CD4-positive, alpha-beta T cell treated with Interferon alpha-2 for 1 hour (primary cell): ENCODE results near the gene GNB1L.
"Not testable (repeated sequence)": the region's sequence is repeated elsewhere in the genome, so short reads cannot be mapped to it uniquely, and the experiment has no call there.

ENCODE experiments used
- DNase-seq, 2 donors: peaks; one replicate each; pipeline ENCODE4 v3.0.0-alpha.2; 2020 to 2022

Gene GNB1L

DNA sequence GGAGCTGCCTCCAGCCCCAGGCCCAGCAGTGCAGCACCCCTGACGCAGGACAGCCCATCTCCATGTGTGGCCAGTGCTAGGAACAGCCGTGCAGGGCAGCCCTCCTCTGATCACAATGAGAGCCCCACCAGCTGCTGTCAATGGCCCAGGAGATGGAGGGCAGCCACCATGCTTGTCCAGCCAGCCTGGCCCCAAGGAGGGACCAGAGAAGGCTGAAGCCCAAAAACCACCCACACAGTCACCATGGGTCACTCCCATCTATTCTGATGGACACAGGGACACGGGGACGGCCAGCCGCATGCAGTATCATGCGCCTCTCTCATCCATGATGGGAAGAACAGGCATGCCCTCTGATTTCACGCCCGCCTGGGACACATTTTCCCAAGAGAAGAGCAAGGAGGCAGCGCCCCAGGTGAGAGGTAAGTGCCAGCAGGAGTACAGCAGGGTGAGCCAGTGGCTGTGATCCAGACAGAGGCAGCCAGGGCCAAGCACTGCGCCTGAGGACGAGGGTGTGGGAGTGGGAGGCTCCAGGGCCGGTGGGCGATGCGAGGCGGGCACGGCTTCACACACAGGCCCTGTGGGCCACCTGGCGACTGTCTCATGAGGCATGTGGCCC lies 33.6 kb upstream of the GNB1L start:
- no peak for DNase-seq

DNA sequence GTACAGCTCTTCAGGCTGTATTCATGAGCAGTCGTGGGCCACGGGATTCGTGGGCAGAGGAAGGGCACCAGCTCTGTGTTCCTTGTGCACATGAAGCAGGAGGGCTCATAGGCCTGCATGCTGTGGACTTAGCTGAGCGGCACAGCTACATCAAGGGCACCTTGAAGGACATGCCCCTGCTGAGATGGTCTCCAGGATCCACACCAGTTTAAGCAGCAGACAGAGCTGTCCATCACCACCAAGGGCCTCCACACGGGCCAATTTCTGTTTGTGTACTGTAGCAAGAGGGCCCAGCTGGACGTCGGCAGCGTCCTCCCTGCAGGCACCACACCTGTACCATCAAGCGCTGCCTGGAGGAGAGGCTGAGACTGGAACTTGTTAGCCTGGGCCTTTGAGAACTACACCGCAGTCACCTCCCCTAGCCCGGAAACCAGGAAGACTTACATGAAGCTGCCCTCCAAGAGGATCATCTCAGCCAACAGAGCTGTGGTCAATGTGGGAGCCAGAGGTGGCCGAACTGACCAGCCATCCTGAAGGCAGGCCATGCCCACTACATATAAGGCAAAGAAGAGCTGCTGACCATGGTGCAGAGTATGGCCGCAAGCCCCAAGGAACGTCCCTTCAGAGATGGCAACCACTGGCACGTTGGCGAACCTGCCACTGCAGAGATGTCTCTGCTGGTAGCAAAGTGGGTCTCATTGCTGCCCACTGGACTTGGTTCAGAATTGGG lies 32.7 kb upstream of the GNB1L start:
- DNase-seq = no peak

DNA sequence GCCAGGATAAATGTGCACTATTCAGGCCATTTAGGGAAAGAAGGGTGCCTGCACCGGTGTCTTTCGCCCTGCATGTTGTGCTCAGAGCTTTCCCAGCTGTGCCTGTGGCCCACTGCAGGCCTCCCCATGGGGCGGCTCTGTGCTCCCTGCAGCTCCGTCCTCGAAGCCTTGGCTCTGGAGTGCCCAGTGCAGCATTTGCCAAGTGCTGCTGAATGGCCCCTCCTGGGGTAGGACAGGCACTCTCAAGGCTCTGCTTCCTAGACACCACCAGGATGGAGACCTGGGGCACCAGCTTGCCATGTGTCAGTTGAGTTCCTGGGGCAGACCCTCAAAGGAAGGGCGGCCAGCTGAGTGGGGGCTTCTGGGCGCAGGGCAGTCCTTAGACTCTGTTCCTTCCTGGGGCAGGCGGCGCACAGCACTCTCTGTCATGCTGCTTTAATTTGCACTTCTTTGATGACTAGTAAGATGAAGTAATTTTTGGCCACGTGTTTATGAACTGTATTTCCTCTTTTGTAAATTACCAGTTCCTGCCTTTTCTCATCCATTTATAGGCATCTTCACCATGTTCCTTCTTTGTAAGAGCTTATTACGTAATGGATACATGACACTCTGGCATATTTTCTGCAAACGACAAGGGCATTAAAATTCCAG lies 32.1 kb upstream of the GNB1L start:
- peak; percentile 37 to 56 for DNase-seq

DNA sequence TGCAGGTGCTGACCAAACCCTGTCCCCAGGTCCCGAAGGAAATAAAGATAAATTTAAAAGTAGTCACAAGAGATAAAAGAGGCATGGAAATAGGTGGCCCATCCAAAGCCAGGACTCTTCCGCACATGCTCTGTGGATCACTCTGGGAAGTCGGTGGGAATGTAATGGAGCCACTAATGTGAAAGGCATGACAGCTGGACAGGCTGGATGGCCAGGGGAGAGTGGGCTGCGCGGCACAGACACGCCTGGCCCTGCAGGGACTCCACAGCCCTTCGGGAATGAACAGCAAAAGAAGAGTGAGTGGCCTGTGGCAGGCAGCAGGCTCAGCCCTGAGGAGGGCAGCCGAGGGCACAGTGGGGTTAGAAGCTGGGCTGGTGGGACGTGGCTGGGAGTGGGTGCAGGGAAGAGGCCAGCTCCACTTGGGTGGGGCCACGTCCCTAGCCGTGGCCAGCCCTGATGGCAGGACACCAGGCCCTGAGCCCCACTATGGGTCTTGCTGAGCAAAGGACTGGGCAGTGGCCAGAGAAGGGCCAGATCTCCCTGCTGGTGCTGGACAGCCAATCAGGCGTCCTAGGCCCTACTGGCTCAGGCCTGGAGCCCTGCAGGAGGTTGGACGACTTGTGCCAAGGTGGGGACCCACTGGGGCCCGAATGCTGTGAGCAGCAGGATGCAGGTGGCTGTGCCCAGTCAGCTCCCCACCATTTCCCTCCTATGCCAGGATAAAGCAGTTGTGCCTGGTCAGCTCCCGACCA lies 31.3 kb upstream of the GNB1L start:
- no peak for DNase-seq

DNA sequence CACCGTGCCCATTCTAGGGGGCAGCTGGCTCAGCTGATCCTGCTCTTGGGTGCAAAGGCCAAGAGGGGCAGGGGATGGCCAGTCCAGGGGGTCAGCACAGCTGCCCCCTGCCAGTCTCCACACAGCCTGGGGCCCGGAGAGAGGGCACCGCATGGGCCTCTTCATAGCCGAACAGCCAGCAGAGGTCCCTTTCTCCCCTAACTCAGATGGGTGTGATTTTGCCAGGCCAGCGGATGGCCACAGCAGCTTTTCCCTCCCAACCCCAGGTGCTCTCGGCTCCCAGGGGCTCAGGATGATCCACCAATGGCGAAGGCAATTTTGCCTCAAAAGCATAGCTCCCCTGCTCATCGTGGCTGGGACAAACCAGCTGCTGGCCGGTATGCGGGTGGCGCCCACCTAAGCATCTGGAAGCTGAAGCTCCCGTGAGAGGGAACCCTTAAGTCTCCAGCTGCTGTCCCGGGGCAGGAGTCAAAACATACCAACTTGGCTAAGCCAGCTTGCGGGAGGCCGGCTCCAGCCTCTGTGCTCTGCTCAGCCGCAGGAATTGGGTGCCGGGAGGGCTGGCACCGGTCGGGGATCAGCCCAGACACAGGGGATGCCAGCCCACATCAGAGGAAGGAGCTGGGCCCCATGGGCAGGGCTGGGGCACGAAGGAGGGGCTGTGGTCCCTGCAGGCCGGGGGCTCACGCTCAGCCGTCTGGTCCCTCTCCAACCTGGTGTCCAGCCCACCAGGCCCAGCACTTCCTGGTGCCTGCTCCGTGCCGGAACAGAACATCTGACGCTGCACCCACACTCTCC lies 30.5 kb upstream of the GNB1L start:
- DNase-seq = no peak

DNA sequence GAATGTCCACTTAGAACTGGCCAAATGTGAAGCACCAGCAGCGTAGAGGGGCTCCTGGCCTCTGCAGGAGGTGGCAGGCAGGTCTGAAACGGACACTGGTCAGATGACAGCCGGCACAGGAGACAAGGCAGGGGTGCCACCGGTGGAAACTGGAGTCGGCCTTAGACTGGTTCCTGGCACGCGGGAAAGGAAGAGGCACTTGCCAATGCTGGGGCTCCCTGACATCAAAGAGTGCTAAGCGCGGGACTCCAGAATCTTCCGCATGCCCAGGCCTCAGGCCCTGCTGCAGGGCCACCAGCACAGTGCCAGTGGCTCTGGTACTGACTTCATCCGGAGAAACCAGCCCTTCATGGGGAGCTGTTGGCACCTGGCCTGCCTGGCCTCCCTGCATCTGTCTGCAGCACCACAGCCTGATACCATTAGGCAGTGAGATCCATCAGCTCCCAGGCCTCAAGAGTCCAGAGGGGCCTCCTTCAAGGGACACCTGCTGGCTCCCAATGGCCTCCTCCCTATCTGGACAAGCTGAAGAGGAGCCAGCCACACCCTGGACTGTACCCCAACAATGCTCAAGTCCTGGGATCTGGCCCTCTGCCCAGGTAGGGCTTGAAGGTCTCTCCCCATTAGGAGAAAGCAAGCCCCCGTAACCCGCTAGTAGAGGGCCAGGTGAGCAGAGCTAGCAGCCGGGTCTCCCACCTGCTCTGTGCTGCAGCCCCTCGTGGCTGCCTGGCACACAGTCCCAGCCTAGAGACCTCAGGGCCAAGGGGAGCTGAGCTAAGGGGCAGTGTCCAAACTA lies 29.7 kb upstream of the GNB1L start:
- DNase-seq = no peak

DNA sequence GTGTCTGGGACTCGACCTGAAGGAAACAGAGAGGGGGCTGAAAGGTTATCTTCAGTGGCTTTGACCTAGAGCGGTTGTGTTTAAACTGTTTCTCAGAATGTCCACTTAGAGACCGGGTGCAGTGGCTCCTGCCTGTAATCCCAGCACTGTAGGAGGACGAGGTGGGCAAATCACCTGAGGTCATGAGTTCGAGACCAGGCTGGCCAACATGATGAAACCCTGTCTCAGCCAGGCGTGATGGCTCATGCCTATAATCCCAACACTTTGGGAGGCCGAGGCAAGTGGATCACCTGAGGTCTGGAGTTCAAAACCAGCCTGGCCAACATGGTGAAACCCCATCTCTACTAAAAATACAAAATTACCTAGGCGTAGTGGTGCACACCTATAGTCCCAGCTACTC lies 28.8 kb upstream of the GNB1L start:
- not testable (repeated sequence) for DNase-seq

DNA sequence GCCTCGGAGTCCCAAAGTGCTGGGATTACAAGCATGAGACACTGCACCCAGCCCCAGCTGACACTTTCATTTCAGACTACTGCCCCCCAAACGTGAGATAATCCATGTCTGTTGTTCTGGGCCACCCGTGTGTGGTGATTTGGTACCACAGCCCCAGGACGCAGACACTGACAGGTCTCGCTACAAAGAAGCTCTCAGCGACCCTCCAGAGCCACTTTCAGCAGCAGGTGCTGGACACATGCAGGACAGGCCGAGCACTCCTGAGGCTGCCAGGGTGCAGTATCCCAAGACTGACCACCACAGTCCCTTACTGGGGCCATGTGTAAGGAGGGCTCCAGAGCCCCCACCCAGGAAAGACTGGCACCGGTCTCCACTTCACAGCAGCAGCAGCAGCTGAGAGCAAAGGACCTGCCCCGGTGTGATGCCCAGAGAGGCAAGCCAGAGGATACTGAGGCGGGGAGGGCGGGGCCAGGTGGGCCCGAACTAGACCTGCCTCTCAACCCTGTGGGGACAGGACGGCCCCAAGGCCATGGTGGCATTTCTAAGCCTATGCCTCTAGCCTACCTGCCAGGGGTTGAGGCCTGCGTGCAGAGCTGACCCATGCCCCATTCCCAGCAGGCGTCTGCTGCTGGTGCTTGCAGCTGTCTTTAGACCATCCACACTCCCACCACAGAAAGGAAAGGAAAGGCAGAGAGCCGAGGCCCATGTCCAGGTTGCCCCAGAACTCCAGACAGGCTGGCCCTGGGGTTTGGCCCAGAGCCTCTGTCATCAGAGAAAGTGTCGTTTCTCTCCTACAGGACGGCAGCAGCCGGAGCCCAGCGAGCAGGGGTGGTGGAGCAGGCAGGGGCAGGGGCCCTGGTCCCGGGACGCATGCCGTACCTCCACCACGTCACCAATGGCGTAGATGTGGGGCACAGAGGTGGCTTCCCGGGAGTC lies 28.0 kb upstream of the GNB1L start:
- DNase-seq = no peak

DNA sequence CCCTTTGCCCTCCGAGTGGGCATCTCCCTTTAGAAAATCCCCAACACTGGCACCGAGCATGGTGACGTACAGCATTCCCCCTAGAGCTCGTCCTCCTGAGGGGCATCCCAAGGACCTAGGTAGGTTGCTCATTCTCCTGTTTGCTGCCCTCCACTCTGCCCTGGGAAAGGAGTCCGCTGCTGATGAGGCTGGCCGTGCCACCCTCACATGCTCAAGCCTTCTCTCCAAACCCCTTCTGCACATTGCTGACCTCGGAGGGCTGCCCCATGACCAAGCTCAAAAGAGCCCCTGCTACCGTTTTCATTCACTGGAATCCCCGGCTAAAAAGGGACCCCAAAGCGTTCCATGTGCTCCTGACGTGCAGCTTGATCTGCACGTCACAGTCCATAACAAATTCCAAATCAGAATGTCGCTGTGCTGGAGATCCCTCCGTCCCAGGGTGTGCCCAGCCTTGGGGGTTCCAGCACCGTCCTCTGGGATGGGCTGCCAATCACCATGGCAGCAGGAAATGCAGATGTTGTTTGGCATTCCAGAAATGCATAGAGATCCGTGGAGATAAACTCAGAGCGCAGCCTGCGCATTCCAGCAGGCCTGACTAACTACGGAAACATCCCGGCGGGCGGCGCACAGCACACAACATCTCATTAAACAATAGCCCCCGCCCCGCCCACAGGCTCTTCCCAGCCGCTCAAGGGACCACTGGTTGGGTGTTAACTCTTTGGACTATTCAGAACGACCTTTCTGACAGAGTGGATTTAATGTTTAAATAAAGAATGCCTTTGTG lies 26.3 kb upstream of the GNB1L start:
- no peak for DNase-seq

DNA sequence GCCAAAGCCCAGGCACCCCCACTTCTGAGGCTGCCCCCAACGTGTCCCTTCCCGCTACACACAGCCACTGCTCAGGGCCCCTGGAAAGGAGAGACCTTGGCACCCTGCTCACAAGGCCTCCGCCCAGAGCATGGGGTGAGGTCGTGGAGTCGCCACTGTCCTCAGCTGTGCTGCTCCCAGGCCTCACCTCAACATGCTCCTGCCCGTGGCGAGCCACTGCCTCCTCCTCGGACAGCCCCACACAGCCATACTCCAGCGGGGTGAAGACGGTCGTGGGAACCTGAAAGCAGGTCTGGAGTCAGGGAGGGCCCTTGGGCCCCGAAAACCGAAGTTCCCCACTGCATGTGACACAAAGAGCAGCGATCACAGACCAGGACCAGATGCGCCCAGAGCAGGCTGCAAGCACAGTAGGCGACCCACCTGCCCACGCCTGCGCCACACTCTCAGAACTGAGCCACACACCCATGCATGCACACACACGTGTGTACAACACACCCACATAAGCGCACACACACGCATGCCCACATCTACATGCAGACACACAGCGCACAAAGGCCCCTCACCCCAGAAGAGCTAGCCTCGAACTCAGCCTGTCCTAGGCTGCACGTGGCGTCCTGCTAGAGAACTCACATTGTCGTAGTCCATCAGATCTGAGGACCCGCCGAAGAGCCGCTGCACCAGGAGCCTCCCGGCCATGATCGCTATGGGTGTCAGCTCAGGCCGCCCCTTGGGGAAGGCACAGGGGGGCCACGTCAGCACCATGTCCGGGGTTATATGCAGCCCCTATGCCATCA lies 25.5 kb upstream of the GNB1L start:
- DNase-seq = no peak

DNA sequence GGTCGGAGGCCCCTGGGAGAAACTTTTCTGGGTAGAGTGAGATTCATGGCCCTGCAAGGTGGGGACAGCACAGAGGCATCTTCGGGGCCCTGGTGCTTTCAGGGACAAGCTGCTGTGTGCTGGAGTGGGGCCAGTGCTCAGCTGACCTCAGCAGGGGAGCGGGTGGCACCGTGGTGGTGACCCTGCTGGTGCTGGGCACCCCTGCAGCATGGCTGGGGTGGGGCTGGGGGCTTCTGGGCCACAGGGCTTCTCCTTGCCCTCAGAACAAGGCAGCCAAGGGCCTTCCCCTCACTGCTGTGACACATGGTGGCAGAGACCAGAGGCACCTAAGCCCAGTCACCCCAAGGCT lies 24.9 kb upstream of the GNB1L start:
- no peak for DNase-seq

DNA sequence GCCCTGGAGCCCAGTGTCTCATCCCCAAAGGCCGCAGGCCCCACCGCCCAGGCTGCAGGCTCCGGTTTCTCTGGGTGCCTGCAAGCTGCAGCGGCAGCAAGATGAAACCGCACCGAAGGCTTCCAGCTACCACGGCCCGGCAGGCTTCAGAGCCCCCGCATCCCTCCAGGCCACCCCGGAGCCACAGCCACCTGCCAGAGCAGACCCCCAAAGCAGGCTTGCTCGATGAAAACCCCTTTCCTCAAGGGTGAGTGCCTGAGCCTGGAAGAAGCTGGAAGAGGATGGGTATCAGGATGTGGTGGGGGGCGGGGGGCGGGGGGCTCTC lies 24.5 kb upstream of the GNB1L start:
- DNase-seq = no peak

DNA sequence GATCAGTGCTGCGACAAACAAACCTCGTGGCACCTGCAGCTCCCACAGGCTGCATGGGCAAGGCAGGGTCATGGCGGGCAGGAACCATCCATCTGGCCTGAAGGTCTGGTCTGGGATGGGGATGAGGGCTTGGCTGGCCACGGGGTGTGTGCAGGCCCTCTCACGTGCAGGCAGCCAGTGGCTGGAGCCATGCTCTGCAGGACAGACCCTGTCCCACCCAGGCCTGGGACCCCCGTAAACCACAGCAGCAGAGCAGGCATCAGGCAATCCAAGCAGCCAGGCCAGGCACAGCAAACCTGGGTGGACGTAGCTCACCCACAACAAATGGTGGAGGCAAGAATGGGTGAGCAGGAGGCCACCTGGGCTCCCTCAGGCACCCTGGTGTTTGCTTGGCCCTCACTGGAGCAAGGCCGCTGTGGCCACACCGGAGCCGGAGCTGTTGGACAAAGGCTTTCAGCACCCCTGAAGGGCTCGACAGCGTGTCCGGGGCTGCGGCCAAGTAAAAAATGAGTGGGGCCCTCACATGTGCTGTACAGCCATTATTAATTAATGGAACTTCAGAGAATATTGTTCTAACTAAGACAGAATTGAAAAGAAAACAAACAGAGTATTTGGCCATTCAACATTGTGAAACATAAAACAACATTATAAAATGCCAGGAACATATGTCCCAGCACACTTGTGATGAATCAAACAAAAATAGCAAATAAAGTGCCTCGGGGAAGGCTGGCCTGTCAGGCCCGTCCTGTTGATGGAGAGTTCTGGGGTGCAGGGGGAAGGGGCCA lies 24.0 kb upstream of the GNB1L start:
- DNase-seq = no peak

DNA sequence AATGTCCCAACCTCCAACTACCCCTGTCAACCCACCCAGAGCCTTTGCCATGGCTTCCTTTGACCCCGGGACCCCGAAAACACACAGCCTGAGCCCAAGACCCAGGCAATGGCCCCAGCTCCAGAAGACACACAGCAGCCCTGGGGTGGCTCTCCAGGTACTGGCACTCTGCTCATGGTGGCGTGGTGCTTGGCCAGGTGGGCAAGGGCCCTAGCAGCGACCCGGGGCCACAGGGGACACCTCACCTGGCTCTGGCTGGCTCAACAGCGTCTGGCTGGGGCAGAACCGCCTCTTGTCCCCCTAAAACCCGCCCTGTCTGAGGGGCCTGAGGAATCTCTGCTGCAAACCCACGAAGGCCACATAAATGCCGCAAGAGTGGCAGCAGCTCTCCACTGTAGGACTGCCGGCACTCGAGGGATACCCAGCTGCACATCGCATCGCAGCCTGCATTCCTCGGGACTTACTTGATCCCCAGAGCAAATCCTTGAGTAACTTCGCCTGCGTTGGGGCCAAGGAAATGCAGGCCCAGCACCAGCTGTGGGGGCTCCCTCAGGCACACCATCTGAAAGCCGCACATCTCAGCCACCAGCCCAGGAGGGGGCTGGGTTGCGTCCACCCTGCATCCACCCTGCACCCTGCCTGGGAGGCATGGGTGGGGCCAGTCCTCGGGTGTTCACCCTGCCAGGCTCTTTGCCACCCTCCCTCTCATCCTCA lies 23.1 kb upstream of the GNB1L start:
- no peak for DNase-seq

DNA sequence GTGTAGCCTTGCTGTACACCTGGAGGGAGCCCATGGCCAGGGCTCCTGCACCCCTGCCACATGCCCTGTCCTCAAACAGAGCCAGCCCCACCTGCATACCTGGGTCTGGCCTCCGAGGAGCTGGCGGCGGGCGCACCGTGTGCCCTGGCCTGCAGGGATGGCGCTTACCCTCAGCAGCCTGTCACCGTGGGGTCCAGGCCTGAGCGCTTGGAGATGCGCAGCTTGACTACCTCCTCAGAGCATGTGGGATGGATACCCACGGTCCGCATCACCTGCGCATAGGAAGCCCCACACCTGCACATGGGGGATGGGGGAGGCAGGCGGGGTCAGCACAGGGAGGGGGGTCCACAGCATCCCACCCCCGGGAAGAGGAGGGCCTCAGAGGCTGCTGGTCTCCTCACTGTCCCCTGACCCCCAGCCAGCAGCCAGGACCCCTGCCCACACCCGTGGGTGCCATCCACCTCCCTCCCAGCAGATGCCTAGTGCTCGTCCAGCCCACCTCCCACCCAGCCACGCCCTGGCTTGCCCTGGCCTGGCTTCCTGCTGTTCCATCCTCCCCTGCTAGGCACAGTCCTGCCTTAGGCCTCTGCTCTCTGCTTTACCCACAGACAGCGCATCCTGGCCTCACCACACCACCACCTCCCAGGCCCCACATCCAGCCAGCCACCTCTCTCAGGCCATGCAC lies 22.4 kb upstream of the GNB1L start:
- DNase-seq = no peak

DNA sequence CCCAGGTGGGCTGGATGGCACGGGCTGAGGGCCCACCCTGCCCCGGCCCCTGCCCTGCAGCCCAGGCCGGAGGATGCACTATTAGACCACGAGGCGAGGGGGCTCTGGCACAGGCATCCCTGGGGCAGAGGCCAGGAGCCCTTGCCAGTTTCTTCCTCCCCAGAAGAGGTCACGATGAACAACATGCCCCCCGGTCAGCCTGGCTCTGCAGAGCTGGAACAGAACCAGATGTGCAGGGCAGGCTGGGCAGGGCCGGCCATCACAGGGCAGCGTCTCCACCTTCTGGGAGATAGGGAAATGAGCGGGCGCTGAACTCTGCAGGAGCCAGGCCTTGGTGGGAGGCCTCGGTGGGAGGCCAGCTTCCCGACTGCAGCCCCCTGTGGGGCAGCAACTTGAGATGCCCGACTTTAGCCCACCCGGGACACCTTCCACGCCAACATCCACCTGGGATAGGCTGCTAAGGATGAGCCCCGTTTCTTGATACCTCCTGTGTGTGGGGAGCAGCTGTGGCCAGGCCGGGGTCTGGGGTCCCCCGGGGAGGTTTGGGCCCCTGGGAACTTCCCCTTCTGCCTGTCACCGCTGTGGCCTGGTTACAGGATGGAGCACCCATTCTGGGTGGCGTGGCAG lies 21.8 kb upstream of the GNB1L start:
- DNase-seq = no peak
